Amniotic stem cell (primary cell): ENCODE data around the gene KIAA1143.

Experiments
- DNase-seq: peaks from one replicate; lab custom pipeline; 2025; lab: John Stamatoyannopoulos, UW

KIAA1143 gene

DNA sequence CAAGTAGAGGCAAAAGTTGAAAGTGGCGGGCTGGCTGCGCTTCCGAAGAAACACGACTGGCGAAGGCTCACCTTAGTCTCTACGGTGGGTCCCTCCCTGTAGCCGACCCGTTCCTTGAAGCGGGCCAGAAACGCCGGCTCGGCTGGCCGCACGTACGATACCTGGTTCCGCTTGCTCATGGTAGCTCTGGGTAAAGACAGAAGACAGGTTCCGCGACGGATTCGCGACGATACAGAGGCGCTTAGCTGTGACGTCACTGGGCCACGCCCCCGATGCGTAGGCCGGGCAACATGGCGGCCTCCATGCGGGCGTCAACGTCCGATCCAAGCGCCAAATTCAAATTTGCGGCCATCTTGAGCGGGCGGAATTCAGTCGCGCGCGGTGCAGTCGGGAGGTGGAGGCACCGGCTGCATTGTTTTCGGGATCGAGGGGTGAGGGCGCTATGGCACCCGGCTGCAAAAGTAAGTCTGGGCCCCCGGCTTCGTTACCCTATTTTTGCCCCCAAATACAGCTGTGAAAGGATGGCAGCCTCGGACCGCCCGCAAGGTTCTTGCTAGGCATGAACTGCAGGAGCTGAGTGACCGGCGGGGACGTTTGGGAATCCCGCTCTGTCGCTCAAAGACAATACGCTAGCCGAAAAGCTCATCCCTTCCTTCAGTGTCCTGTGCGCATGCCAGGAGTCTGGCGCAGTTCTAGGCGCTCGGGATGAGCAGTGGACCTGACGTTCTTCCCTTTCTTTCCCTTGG is at the start of gene KIAA1143, which contains the start of gene KIF15:
Gene KIAA1143, minus strand, starts transcription at position 196 of the 746 bp plus-strand sequence. Its CDS starts 17 bp downstream, at position 179.
Gene KIF15, plus strand, starts transcription at position 371 of the 746 bp plus-strand sequence. Its CDS starts 72 bp downstream, at position 443.
- peak; percentile 91 for DNase-seq

DNA sequence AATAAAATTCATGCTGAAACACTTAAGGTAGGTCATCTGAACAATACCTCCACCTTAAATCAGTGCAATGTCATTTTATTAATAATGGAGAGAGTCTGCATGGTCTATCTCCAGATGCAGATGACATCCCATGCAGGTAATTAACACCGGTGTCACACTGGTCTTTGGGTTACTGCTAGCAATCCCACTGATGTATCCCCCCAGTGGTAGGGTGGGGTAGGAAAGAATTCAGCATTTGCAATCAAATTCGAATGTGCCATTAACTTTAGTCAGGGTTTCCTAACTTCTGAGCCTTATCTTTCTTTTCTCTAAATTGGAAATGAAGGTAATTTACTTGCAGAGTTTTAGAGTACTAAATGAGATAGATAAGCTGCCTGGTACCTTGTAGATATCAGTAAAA is 44.5 kb upstream of the KIAA1143 start:
- no peak for DNase-seq

DNA sequence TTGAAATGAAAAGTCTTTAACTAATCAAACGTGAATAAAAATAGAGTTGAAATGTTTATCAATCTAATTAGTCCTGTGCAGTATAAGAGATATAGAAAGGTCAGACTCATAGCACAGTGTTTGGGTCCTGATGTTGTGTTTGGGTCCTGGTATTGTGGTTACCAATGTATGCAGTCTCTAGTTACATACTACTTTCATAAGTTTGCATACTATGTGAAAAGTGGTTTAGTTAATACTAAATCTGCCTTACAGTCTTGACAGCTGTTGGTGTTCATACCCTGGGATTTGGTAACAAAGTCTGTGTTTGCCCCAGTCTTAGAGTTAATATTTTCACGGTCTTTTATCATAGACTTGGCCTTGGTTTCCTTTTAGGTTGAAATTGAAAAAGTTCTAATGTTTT is 41.9 kb upstream of the KIAA1143 start:
- DNase-seq, result no peak

DNA sequence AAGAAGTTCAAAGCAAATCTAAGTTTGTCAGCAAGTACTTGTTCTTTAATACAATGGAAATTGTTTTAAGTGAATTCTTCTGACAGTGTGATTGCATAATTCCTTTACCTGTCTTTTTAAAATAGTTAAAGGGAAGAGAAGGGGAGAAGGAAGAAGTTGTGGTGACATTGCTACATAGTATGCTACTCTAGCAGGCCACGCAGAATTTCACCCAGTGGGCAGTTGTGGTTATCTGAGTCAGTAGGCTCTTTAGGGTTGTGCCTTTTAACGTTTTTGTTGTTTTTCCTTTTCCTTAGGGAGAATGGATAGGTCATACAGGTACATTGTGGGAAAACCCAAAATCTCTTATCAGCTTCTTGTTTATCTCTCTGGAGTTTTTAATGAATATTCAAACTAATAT is 40.6 kb upstream of the KIAA1143 start:
- no peak for DNase-seq

DNA sequence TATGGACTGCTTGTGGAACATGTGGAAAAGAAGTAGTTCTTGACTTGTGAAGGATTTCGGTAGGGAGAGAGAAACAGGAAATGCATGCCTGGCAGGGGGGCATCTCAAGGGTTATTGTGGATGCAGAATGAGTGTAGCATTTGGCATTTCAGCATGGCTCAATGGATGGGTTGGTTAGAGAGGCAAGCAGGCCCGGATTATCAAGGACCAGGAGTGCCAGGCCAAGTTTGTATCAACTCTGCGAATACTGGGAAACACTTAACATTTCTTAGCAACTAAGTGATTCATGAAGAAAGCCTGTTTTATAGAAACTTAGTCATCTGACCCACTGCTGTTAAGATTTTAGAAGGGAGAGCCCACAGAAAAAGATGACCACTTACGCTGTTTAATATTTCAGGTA is 33.8 kb upstream of the KIAA1143 start:
- no peak for DNase-seq

DNA sequence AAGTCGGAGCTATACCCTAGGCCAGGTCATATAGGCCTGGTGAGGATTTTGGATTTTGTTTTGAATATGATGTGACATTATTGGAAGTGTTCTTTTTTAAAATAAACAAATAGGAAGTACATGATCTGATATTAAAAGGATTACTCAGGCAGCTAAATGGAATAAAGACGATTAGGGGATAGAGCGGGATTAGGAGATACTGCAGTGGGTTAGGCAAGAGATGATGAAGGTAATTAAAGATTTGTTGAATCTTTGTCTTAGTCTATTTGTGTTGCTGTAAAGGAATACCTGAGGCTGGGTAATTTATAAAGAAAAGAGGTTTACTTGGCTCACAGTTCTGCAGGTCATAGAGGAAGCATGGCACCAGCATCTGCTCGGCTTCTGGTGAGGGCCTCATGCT is 21.5 kb upstream of the KIAA1143 start:
- no peak for DNase-seq

DNA sequence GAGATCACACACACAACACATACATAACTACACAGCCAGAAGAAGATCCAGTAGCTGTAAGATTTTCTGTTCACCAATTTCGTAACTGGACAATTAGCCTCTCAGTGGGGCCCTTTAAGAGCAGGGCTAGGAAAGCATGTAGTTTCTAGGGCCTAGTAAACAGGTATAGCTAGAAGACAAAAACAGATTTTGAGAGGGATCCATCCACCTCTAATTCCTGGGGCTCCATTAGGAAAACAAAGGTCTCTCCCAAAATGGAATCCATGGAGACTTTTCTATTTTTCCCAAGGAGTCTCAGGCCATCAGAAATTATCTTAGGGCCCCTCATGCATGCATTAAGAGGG is 10.7 kb upstream of the KIAA1143 start:
- DNase-seq, result no peak

DNA sequence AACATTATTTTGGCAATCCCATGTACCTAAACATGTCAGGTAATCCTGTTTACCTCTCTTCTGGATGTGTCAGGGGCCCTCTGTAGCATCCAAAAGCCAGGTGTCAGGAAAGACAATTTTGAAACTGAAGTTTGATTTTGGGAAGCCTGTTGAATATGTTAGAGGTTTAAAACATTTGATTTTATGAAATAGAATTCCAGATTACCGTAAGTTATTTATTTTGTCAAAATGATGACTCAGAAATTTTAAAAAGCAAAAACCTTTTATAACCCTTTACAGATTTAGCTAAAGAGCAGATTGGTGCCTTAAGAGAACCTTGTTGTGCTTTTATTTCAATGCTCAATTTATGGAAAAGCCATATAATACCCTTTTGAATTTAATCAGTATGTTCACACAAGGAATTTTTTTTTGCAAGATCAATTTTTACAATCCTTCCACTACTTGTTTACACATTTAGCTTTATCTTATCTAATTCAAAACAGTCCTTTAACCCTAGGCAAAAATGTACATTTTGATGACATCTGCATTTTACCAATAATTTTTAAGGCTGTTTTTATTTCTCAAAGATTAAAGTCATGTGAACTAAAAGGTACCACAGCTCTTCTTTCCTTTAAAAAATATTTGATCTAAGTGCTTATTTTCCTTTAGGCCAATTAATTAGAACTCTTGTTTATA is 10.1 kb upstream of the KIAA1143 start:
- no peak for DNase-seq

DNA sequence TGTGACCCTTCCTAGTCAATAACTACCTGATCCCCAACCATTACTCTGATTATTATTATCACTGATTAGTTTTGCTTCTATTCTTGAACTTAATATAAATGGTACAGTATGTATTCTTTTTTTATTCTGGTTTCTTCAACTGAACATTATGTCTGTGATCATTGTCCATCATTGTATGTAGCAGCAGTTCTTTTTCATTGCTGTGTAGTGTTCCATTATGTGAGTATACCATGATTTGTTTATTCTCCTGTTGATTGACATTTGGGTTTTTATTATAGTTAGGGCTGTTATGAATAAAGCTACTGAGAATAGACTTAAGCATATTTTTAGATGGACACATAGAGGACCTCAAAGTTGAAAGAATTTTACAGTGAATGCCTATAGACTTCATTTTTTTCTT is 2.8 kb upstream of the KIAA1143 start:
- DNase-seq, result no peak

DNA sequence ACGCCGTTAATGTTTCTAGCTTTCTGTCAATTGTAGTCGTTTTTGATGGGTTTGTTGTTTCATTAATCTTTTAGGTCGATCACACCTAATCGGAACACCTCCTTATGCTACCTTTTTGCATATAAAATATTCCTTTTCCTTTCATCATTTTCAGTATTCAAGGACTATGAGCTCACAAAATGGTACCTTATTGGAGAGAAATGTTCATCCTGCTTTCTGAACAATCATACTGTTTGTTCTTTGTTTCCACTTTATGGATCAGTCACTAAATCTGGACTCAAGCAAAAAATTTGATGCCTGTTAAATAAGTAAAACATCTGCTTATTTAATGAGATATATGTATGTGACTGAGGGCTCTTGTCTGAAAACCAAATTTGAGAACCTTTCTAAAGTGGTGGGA is 1.3 kb upstream of the KIAA1143 start:
- no peak for DNase-seq

DNA sequence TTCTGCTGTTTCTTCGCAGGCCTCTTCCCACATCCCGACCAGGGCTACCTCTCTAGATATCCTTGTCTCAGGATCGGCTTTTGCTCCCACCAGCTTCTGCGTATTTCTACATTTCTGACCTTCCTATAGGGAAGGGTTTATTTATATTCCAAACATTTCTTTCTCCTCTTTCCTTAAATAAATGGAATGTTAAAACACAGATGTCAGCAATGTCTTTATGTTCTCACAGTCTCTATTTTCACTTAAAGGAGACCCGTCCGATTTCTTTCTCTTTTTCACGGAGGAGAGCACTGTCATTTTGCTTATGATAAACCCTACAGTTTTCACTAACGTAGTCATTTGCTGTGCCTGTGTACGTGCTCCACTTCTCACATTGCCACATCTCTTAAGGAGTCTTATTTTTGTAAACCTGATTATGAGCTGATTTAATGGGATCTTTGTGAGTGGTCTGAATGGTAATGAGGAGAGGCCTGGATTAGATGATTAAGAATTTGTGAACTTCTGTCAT is 805 bp upstream of the KIAA1143 start:
- DNase-seq, result no peak

DNA sequence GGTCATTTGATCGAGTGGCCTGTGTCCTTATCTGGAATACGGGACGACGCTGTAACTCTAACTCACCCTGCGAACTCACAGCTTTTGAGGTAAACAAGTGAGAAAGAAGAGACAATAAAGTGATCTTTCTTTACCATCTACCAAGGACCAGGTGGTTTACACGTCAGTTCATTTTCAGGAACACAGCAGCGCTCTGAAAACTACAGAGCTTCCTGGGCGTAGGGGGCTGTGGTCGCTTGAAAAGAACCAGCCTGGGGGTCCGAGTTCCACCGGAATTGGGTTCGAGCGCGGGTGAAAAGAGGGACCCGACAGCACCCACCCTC is 357 bp downstream of the KIAA1143 start:
- DNase-seq, result no peak

DNA sequence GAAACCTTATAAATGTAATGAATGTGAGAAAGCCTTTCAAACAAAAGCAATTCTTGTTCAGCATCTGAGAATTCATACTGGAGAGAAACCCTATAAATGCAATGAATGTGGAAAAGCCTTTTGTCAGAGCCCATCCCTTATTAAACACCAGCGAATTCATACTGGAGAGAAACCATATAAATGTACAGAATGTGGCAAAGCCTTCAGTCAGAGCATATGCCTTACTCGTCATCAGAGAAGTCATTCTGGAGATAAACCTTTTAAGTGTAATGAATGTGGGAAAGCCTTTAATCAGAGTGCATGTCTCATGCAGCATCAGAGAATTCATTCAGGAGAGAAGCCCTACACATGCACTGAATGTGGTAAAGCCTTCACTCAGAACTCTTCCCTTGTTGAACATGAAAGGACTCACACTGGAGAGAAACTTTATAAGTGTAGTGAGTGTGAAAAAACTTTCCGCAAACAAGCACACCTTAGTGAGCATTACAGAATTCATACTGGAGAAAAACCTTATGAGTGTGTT is 26.7 kb downstream of the KIAA1143 start:
- no peak for DNase-seq

DNA sequence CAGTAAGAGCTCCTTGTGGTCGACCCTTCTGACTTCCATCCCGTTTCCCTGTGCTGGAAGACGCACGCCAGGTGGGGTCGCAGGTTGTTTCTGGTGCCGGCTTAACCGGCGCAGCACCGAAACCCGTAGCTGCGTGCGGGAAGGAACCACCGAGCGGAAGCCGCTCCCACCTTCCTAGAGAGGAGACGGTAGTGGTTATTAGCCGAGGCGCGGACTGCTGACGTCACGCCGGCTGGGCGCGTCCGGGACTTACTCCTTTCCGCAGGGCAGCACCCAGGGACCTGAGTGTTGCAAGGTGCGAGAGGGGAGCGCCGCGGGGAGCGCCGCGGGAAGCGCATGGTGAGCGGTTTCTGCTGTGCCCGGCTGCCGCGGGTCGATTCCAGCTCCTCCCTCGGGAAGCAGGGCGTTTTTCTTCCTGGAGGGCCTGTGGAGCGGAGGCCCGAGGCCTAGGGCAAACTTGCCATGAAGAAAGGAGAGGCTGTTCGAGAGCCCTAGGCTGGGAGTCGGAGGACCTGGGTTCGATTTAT is 32.0 kb downstream of the KIAA1143 start, which contains the start of gene ZNF501:
Gene ZNF501, plus strand, starts transcription at position 252 of the 527 bp plus-strand sequence. CDS start 4,787 bp downstream, outside the sequence.
- peak; percentile 21 for DNase-seq

DNA sequence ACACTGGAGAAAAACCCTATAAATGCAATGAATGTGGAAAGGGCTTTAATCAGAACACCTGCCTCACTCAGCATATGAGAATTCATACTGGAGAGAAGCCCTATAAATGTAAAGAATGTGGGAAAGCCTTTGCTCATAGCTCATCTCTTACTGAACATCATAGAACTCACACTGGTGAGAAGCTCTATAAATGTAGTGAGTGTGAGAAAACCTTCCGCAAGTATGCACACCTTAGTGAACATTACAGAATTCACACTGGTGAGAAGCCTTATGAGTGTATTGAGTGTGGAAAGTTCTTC is 39.4 kb downstream of the KIAA1143 start:
- no peak for DNase-seq

DNA sequence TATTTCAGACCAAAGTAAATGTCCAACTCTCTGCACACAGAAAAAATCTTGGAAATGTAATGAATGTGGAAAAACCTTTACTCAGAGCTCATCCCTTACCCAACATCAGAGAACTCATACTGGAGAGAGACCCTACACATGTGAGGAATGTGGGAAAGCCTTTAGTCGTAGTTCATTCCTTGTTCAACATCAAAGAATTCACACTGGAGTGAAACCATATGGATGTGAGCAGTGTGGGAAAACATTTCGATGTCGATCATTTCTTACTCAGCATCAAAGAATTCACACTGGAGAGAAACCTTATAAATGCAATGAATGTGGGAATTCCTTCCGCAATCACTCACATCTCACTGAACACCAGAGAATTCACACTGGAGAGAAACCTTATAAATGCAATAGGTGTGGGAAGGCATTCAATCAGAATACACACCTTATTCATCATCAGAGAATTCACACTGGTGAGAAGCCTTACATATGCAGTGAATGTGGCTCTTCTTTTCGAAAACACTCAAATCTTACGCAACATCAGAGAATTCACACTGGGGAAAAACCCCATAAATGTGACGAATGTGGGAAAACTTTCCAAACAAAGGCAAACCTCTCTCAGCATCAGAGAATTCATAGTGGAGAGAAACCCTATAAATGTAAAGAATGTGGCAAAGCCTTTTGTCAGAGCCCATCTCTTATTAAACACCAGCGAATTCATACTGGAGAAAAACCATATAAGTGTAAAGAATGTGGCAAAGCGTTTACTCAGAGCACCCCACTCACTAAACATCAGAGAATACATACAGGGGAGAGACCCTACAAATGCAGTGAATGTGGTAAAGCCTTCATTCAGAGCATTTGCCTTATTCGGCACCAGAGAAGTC is 40.0 kb downstream of the KIAA1143 start:
- no peak for DNase-seq

DNA sequence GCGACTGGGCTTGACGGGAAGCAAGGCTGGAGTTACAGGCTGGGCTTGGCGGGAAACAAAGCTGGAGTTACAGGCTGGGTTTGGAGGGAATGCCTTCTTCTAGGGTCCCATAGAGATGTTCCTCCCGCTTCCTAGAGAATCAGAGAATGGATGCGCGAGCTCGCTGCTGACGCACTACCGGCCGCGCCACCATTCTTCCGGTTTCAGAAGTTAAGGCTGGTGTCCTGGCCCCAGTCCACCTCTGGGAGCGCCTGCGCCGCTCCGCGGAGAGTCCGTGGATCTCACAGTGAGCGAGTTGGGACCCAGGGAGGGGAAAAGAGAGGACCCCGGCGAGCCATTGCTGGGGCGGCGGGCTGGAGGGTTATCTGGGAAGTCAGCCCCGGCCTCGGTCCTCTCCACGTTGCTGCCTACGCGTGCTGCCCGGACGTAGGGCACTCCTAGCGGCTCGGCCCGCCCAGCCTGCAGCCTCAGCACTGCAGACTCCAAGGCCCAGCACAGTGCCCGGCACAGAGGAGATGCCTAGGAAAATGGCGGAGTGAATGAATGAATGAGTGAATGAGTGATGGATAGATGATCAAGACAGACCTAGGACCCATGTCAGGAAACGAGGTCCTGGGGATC is 48.9 kb downstream of the KIAA1143 start, which contains the start of gene ZNF502:
Gene ZNF502, plus strand, starts transcription at position 206 of the 621 bp plus-strand sequence. CDS start 7,602 bp downstream, outside the sequence.
- DNase-seq, result peak; percentile 27
